Measurements from ENCODE around the gene TMOD1.
"Not testable (repeated sequence)": the region's sequence is repeated elsewhere in the genome, so short reads cannot be mapped to it uniquely, and the experiment has no call there.

TMOD1 gene

DNA sequence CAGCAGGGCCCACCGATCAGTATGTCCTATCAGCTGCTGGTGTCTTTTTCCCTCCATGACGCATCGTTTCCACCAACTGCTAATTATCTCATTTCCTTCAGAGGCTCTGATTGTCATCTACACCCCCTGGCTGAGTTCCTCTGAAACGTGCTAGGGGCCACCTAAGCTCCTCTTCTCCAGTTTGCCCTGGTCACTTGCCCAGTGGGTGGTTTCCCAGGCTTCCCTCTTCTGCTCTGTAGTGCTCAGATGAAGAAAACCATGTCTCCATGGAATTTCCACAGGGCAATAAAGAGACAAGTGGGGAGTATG, 66.4 kb downstream of the TMOD1 start:
- no peak for DNase-seq (ENCODE audit: low read depth)

DNA sequence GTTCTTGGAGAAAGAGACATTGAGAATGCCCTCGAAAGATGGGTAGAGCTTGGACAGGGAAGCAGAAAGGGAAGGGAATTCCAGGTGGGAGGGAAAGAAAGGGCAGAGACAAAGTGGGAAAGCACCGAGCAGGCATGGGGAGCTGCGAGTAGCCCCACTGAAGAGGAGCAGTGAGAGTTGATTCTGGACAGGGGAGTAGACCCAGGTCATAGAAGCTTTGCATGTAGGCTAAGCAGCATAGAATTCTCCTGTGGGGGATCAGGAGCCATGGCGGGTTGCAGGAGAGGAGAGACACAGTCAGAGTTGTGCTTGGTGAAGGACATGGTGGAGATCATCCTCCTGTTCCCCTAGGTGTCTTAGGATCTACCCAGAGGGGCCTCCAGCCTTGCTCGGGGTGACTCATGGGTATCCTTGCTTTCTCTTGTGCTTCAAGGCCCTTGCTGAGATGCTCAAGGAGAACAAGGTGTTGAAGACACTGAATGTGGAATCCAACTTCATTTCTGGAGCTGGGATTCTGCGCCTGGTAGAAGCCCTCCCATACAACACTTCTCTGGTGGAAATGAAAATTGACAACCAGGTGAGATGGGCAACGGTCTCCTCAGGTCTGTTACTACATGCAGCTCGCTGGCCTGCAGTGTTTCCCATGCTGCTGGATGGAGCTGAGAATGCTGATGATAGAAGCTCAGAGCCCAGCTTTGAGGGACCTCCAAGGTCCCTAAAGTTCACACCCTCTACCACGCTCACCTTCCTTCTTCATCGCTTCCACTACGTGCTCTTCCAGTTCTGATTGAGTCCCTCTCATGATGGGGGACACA, 67.2 kb downstream of the TMOD1 start:
- DNase-seq (ENCODE audit: low read depth), result no peak

- DNase-seq (ENCODE audit: low read depth), result no peak
Measured at GRCh38 chr9:97570899-97571298, 69.4 kb downstream of the TMOD1 start.

- DNase-seq (ENCODE audit: low read depth), result peak; percentile 82
Measured at GRCh38 chr9:97571664-97572063, 70.2 kb downstream of the TMOD1 start.

DNA sequence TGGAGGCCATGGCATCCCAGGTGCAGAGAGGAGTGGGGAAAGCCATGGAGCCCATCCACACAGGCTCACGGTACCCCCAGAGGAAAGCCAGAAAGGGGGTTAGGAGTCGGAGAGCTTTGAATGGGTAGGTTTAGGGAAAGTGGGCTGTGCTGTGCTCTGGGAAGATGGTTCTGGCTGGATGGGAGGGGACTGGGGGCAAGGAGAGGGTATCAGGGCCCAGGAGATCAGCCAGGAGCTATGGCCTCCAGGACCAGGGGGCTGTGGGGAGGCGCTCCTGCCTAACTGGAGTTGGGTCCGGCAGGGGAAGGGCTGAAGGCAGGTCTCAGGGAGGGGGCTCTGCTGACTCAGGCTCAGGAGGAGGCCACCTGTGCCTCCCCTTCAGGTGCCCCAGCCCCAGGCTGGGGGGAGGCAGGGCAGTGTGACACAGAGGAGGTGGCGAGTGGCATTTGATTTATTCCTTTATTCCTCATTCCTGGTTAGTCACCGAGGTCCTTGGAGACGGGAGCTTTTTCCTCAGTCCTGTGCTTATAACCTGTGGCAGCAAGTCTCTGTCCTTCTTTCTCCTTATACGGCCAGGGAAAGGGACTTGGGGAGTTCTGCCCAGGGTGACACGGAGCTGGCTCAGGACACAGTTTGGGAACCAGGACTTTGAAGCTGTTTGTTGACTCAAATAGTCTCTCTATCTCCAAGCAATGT, 70.9 kb downstream of the TMOD1 start:
- DNase-seq (ENCODE audit: low read depth), result no peak

DNA sequence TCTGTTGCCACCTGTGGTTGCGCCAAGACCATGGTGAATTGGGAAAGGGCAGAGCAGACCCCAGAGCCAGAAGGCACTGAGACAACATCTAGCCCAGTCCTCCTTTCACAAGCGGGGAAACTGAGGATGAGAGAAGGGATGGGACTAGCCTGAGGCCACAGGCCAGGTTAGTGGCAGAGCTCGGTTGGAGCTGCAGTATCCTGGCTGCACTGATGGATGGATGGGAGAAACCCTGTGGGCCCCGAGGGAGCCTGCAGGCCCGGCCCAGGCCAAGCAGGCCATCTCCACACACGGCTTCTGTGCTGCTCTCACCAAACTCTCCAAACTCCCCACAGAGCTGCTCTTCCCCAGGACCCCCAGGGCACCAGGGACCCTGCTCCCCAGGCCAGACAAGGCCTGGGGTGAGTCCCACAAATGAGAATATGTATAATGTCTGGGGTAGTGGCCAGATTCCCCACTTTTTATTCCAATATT, 71.5 kb downstream of the TMOD1 start:
- DNase-seq (ENCODE audit: low read depth), result no peak

DNA sequence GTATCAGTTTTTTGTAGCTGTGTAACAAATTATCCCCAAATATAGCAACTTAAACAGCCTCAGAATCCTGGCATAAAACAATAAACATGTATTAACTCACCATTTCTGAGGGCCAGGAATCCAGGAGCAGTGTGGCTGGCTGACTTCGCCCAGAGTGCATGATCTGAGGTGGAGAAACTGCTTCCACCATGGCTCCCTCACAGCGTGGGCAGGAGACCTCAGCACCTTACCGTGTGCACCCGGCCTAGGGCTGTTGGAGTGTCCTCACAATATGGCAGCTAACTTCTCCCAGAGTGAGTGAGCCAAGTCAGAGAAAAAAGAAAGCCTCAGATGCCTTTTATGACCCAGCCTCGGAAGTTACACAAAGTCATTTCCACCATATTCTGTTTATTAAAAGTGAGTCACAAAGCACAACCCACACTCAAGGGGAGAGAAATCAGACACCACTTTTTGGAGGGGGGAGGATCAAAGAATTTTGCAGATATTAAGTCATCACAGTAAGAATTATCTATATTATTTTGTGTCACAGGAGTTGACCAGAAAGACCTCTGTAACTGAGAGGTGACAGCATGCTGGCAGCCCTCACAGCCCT, 72.1 kb downstream of the TMOD1 start:
- DNase-seq (ENCODE audit: low read depth), result no peak

GRCh38 chr9:97574101-97574571, 72.7 kb downstream of the TMOD1 start:
- DNase-seq (ENCODE audit: low read depth), result not testable (repeated sequence)

GRCh38 chr9:97574921-97575672, 73.6 kb downstream of the TMOD1 start:
- DNase-seq (ENCODE audit: low read depth), result not testable (repeated sequence)

DNA sequence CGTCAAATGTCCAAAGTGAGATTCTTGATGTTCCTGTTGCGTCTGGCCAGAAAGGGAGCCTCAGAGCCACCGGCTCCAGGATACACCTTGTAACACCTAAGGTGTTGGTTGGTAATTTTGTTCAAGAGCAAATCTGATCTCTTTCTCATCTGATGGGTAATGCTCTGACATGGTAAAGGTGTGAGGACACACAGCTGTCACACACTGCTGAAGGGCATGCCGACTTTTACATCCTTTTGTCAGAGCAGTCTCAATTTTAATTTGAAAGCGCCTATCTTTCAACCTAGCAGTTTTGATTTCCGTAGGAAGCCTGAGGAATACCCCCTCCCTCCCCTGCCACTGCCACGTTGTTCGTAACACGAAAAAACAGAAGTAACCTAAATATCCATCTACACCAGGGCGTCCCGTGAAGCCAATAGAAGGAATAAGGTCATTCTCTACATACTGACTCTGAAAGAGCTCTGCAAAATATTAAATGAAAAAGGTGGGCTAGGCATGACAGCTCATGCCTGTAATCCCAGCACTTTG, 74.3 kb downstream of the TMOD1 start:
- DNase-seq (ENCODE audit: low read depth), result no peak

DNA sequence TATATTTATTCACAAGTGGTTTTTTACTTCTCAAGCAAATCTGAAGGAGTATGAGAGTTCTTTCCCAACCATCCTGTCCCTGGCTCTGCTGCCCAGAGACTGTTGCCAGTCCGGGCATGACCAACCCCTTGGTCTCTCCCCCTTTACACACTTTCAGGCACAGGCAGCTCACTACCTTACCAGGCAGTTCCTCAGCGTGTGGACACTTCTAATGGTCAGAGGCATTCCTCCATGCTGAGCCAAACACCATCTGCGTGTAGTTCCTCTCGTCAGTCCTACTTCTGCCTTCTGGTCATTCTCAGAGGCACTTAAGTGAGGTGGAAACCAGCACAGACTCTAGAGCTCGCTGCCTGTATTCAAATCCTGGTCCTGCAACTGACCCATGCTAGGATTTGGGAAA, 75.6 kb downstream of the TMOD1 start:
- no peak for DNase-seq (ENCODE audit: low read depth)

- no peak for DNase-seq (ENCODE audit: low read depth)
Measured at GRCh38 chr9:97578846-97579245, 77.4 kb downstream of the TMOD1 start.

DNA sequence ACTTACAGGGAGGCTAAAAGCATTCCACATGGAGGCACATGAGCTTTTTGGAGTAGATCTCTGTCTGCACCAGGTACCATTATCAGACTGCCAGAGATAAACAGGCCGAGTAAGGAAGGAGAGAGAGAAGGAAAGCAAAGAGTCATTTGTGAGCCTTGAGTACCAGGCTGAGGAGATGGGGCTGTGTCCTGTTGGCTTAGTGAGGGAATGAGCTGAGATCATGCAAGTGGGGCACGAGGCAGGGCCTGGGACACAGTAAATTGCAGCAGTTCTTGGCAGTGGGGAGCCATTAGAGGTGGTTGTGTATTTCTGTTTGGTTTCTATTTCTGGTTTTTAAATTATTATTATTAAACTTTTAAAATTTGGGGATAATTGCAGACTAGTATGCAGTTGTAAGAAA, 78.4 kb downstream of the TMOD1 start:
- DNase-seq (ENCODE audit: low read depth), result no peak

DNA sequence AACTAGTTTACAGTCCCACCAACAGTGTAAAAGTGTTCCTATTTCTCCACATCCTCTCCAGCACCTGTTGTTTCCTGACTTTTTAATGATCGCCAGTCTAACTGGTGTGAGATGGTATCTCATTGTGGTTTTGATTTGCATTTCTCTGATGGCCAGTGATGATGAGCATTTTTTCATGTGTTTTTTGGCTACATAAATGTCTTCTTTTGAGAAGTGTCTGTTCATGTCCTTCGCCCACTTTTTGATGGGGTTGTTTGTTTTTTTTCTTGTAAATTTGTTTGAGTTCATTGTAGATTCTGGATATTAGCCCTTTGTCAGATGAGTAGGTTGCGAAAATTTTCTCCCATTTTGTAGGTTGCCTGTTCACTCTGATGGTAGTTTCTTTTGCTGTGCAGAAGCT, 80.1 kb downstream of the TMOD1 start:
- not testable (repeated sequence) for DNase-seq (ENCODE audit: low read depth)

GRCh38 chr9:97584778-97585177, 83.3 kb downstream of the TMOD1 start:
- DNase-seq (ENCODE audit: low read depth), result not testable (repeated sequence)

GRCh38 chr9:97586909-97587308, 85.4 kb downstream of the TMOD1 start:
- not testable (repeated sequence) for DNase-seq (ENCODE audit: low read depth)

GRCh38 chr9:97591535-97591934, 90.1 kb downstream of the TMOD1 start:
- DNase-seq (ENCODE audit: low read depth), result no peak

- DNase-seq (ENCODE audit: low read depth), result no peak
Measured at GRCh38 chr9:97592126-97592525, 90.7 kb downstream of the TMOD1 start.

DNA sequence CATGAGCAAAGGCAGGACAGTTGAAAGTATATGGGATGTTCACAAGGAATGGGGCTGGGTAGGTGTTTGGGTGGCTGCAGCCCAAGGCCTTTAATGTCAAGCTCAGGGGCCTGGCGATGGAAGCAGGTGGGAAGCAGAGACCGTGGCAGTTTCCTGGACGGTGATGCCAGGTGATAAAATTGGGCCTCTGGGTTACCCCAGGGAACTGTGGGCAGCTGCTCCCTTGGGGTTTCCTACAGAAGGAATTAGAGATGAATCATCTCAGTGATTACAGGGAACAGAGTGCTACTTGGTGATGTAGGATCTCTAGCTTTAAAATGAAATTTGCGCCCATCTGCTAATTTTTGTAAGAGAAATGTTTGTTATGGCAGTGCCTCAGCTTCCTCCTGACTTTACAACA, 92.5 kb downstream of the TMOD1 start:
- no peak for DNase-seq (ENCODE audit: low read depth)

DNA sequence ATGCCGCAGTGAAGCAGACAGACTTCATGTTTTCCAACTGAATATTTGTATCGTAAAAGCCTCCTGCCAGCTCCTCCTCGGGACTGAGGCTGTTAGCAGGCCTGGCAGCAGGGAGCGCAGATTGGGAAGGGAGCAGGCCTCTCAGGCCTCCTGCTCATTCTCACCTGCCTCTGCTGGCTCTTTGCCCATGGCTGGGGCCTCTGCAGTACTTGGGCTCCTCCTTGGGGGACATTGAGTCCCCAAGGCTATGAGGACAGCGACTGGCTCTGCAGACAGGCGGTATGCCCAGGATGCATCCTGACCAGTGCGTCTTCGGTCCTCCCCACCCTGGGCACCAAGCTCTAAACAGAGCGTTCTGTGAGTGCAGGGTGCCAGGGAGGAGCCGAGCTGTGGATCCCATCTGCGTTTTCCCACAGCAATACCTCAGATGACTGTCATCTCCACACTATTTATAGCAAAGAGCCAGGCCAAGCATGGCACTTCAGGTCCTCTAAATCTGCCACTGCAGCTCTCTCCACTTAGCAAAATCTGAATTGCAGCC, 93.0 kb downstream of the TMOD1 start:
- DNase-seq (ENCODE audit: low read depth), result no peak

DNA sequence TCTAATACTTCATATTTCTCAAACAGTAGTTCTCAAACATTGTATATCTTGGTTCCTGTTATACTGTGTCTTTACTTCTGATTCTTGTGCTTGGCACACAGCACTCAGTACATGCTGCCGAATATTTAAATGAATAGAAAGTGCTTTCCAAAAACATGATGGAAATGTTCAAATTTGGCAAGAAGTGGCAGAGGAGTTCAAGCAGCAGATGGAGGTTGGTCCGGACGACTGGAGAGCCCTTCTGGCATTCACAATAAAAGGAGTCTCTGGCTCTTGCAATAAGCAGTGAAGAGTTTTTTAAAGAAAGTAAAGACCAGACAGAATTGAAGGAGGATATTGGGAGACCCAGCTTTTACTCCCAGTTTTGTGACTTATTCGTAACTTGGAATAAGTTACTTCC, 95.4 kb downstream of the TMOD1 start:
- no peak for DNase-seq (ENCODE audit: low read depth)

All from amniotic epithelial cell (primary cell).